ENCODE results near the gene GTF2IRD1.

GTF2IRD1 gene

DNA sequence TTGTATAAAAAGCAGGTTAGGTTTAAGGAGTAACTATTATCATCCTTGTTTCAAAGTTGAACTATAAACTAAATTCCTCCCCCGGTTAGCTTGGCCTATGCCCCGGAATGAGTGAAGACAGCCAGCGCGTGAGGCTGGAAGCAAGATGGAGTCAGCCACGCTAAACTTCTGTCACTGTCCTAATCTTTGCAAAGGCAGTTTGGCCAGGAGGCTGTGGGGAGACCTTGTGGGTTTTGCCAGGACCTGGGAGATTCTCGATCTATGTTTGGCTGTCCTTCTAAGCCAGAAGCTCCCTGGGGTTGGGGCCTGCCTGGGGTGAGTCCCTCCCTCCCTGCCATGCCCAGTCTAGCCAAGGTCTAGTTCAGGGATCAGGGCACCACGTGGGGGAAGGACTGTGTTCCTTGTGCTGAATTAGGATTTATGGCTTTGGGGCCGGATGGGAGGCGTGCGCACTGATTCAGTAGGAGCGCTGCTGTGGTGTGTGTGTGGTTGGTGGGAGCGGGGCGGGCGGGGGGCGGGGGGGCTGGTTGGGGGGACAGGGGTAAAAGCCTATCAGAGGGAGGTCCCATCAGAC lies 871 bp upstream of the GTF2IRD1 start:
- Mint-ChIP-seq H3K4me3 (peak overlapping the region; percentile 72), H3K4me1 (peaks cover 7% of the 10 kb centered on the region), H3K36me3 (no peaks in the 10 kb centered on the region), H3K27me3 (peaks cover 48% of the 10 kb centered on the region), H3K9me3 (no peaks in the 10 kb centered on the region), H3K27ac (peak overlapping the region; percentile 12)
- ATAC-seq = no peak

- peak overlapping the region; percentile 76 for H3K4me3 Mint-ChIP-seq
- peak; percentile 9 for ATAC-seq
- no peaks in the 10 kb centered on the region for H3K36me3 Mint-ChIP-seq
- H3K27ac Mint-ChIP-seq = peak overlapping the region; percentile 42
- peaks cover 52% of the 10 kb centered on the region for H3K27me3 Mint-ChIP-seq
- peaks cover 7% of the 10 kb centered on the region for H3K4me1 Mint-ChIP-seq
- no peaks in the 10 kb centered on the region for H3K9me3 Mint-ChIP-seq
Observed at GRCh38 chr7:74454021-74454924, 567 bp downstream of the GTF2IRD1 start.

DNA sequence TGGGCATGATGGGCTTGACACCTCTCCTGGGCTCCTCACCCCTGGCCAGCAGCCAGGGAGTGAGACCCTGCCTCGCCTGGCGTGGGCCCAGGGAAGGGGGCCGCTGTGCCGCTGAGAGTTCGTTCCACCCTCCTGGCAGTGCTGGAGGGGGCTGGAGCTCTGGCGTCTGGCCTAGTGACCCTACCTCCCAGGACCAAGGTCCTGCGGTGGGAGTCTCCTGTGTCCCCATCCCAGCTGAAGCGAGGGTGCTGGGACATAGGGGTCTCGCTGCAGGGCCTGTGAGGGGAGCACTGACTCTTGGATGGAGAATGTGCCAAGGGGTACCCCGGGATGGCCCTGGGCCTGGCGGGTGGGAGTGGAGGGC lies 1.2 kb downstream of the GTF2IRD1 start:
- H3K4me3 Mint-ChIP-seq = peak overlapping the region; percentile 43
- H3K27me3 Mint-ChIP-seq = peaks cover 48% of the 10 kb centered on the region
- no peaks in the 10 kb centered on the region for H3K9me3 Mint-ChIP-seq
- H3K4me1 Mint-ChIP-seq = peaks cover 7% of the 10 kb centered on the region
- H3K27ac Mint-ChIP-seq = peak overlapping the region; percentile 60
- no peak for ATAC-seq
- H3K36me3 Mint-ChIP-seq = no peaks in the 10 kb centered on the region

DNA sequence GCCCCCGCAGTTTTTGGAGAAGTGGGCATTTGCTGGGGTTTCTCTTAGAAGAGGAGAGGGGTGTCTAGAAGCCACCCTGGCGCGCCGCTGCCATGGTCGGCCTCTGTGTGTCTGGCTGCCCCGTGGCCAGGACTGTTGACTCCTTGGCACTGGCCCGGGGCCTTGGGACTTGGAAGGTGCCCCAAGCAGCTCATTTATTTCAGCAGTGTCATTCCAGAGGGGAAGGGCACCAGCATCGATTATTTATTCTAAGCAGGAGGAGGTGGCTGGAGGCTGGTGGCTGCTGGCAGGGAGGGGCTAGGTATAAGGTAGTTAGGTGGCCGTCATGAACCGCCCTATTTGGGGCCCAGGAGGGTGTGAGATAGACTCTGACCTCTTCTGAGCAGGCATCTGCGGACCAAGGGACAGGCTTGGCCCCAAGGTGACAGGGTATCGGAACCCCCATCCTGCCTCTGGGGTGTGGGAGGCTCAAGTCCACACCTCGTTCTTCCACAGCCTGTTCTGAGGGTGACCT lies 1.6 kb downstream of the GTF2IRD1 start:
- Mint-ChIP-seq H3K4me1 (peaks cover 7% of the 10 kb centered on the region), H3K9me3 (no peaks in the 10 kb centered on the region), H3K4me3 (no peak overlapping the region), H3K27me3 (peaks cover 48% of the 10 kb centered on the region), H3K27ac (peak overlapping the region; percentile 60), H3K36me3 (no peaks in the 10 kb centered on the region)
- no peak for ATAC-seq

GRCh38 chr7:74455928-74456327 lies 2.2 kb downstream of the GTF2IRD1 start:
- no peaks in the 10 kb centered on the region for H3K9me3 Mint-ChIP-seq
- peaks cover 7% of the 10 kb centered on the region for H3K4me1 Mint-ChIP-seq
- ATAC-seq = no peak
- peaks cover 54% of the 10 kb centered on the region for H3K27me3 Mint-ChIP-seq
- no peak overlapping the region for H3K27ac Mint-ChIP-seq
- H3K36me3 Mint-ChIP-seq = no peaks in the 10 kb centered on the region
- no peak overlapping the region for H3K4me3 Mint-ChIP-seq

DNA sequence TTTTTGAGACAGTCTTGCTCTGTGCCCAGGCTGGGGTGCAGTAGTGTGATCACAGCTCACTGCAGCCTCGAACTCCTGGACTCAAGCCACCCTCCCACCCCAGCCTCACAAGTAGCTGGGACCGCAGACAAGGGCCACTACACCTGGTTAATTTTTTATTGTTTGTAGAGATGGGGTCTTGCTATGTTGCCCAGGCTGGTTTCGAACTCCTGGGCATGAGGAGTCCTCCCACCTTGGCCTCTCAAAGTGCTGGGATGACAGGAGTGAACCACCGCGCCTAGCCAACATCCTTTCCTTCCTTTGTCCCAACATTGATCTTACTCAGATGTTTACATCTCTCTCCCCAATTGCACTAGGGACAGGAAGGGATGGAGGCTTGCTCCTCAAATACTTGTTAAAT lies 3.3 kb downstream of the GTF2IRD1 start:
- H3K4me3 Mint-ChIP-seq = no peak overlapping the region
- no peak for ATAC-seq
- no peaks in the 10 kb centered on the region for H3K9me3 Mint-ChIP-seq
- no peaks in the 10 kb centered on the region for H3K36me3 Mint-ChIP-seq
- peaks cover 7% of the 10 kb centered on the region for H3K4me1 Mint-ChIP-seq
- H3K27ac Mint-ChIP-seq = no peak overlapping the region
- peaks cover 61% of the 10 kb centered on the region for H3K27me3 Mint-ChIP-seq

DNA sequence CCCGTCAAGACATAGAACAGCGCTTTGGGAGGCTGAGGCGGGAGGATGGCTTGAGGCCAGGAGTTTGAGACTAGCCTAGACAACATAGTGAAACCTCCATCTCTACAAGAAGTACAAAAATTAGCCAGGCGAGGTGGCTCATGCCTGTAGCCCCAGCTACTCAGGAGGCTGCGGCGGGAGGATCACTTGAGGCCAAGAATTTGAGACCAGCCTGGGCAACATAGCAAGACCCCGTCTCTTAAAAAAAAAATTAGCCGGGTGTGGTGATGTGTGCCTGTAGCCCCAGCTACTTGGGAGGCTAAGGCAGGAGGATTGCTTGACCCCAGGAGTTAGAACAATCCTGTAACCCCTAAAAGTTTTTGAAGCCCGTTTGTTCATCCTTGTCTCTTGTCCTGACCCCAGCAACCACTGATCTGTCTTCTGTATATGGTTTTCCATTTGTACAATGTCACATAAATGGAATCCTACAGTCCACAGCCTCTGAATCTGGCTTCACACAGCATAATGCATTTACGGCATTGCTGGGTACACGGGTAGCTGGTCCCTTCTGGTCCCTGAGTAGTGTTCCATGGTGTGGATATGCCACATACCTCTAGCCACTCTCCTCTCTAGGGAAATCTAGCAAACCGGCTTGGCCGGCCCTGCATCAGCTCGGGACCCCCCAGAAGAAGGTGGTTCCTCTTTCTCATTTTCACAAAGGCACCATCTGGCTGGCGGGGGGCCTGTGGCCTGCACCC lies 8.4 kb downstream of the GTF2IRD1 start:
- H3K27me3 Mint-ChIP-seq = peaks cover 75% of the 10 kb centered on the region
- H3K4me1 Mint-ChIP-seq = peaks cover 23% of the 10 kb centered on the region
- no peak overlapping the region for H3K27ac Mint-ChIP-seq
- H3K36me3 Mint-ChIP-seq = no peaks in the 10 kb centered on the region
- ATAC-seq = peak; percentile 17
- no peaks in the 10 kb centered on the region for H3K9me3 Mint-ChIP-seq
- H3K4me3 Mint-ChIP-seq = no peak overlapping the region

GRCh38 chr7:74462707-74463100 lies 9.0 kb downstream of the GTF2IRD1 start:
- H3K9me3 Mint-ChIP-seq = no peaks in the 10 kb centered on the region
- H3K4me3 Mint-ChIP-seq = no peak overlapping the region
- peaks cover 23% of the 10 kb centered on the region for H3K4me1 Mint-ChIP-seq
- H3K27ac Mint-ChIP-seq = no peak overlapping the region
- ATAC-seq = peak; percentile 4
- H3K27me3 Mint-ChIP-seq = peaks cover 73% of the 10 kb centered on the region
- H3K36me3 Mint-ChIP-seq = no peaks in the 10 kb centered on the region

- Mint-ChIP-seq H3K27ac (no peak overlapping the region), H3K36me3 (no peaks in the 10 kb centered on the region), H3K9me3 (no peaks in the 10 kb centered on the region), H3K4me1 (peaks cover 23% of the 10 kb centered on the region), H3K4me3 (no peak overlapping the region), H3K27me3 (peaks cover 83% of the 10 kb centered on the region)
- no peak for ATAC-seq
Observed at GRCh38 chr7:74464931-74465886, 11.5 kb downstream of the GTF2IRD1 start.

DNA sequence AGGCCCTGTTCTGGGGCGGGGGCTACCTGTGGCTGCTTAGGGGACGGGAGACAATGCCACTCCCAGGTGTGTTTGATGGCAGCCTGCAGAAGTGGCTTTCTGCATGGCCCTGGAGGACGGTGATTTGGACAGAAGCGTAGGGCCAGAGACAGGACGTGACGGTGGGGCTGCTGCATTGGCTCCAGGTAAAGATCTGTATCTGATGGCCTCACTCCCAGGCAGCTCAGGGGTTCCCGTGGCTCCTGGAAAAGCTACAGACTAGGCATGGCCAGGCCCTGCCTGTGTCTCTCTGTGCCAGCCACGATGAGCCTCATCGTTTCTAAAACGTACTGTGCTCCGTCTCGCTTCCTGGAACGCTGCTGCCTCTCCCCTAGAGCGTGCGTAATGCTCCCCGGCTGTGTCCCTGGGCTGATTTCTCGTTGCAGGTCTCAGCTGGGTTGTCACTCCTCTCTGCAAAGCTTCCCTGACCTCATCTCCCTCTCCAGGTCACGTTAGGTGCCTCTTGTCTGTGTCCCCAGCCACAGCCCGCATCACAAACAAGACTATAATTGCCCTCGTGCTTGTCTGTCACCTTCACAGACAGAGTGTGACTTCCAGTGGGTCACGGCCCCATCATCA lies 12.6 kb downstream of the GTF2IRD1 start:
- H3K27ac Mint-ChIP-seq = no peak overlapping the region
- ATAC-seq = no peak
- peaks cover 23% of the 10 kb centered on the region for H3K4me1 Mint-ChIP-seq
- H3K4me3 Mint-ChIP-seq = no peak overlapping the region
- no peaks in the 10 kb centered on the region for H3K9me3 Mint-ChIP-seq
- peaks cover 84% of the 10 kb centered on the region for H3K27me3 Mint-ChIP-seq
- no peaks in the 10 kb centered on the region for H3K36me3 Mint-ChIP-seq

- H3K27ac Mint-ChIP-seq = no peak overlapping the region
- no peaks in the 10 kb centered on the region for H3K36me3 Mint-ChIP-seq
- peak; percentile 50 for ATAC-seq
- H3K9me3 Mint-ChIP-seq = no peaks in the 10 kb centered on the region
- H3K4me1 Mint-ChIP-seq = peaks cover 15% of the 10 kb centered on the region
- peaks cover 85% of the 10 kb centered on the region for H3K27me3 Mint-ChIP-seq
- H3K4me3 Mint-ChIP-seq = no peak overlapping the region
Observed at GRCh38 chr7:74467876-74468275, 14.2 kb downstream of the GTF2IRD1 start.

GRCh38 chr7:74470504-74470903 lies 16.8 kb downstream of the GTF2IRD1 start:
- no peaks in the 10 kb centered on the region for H3K9me3 Mint-ChIP-seq
- H3K4me3 Mint-ChIP-seq = no peak overlapping the region
- no peak for ATAC-seq
- no peaks in the 10 kb centered on the region for H3K36me3 Mint-ChIP-seq
- H3K27ac Mint-ChIP-seq = no peak overlapping the region
- peaks cover 15% of the 10 kb centered on the region for H3K4me1 Mint-ChIP-seq
- peaks cover 67% of the 10 kb centered on the region for H3K27me3 Mint-ChIP-seq

GRCh38 chr7:74473116-74473515 lies 19.4 kb downstream of the GTF2IRD1 start:
- Mint-ChIP-seq H3K36me3 (no peaks in the 10 kb centered on the region), H3K27me3 (peaks cover 59% of the 10 kb centered on the region), H3K9me3 (no peaks in the 10 kb centered on the region), H3K4me3 (no peak overlapping the region), H3K27ac (no peak overlapping the region), H3K4me1 (peaks cover 24% of the 10 kb centered on the region)
- ATAC-seq = no peak

DNA sequence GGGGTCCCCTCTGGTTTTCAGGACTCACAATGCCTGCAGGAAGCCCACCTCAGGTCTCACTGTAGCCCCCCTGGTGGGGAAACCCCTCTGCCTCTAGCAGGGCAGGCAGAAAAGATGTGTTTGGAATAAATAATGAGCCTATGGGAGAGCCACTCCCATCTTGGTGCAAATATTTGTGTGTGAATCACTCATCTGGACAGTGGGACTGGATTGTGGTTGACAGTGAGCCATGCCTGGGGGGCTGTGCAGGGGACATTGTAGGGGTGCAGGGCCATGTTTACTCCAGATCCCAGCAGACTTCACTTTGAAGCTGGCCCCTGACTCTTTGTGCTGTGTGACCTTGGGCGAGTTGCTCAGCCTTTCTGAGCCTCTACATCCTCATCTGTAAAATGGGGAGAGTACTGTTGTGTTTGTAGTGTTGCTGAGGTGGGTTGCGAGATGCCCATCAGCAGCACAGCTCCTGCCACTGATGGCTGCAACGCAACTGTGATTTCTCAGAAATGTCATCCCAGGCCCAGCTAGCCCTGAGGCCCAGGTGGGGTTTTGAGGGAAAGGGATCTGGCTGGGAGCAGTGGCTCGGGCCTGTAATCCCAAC lies 20.7 kb downstream of the GTF2IRD1 start:
- no peaks in the 10 kb centered on the region for H3K36me3 Mint-ChIP-seq
- ATAC-seq = no peak
- H3K27ac Mint-ChIP-seq = no peak overlapping the region
- H3K9me3 Mint-ChIP-seq = no peaks in the 10 kb centered on the region
- peaks cover 57% of the 10 kb centered on the region for H3K27me3 Mint-ChIP-seq
- H3K4me3 Mint-ChIP-seq = no peak overlapping the region
- peaks cover 32% of the 10 kb centered on the region for H3K4me1 Mint-ChIP-seq

Data from stimulated activated memory B cell treated with anti-CD40 and anti-IgM and Interleukin-4, amounts not matched to agents 10 μg/mL and 1 μg/mL and 100 μg/mL, for 72 hours (primary cell).